Measurements from ENCODE around the gene MACF1.
A peak's percentile ranks its signal among the peaks of the same experiment; 100 is the strongest.

The MACF1 gene

GRCh38 chr1:39393645-39394044, 189.2 kb downstream of the MACF1 start:
- no peak for DNase-seq (ENCODE audit: low spot score)

GRCh38 chr1:39394059-39394458, 189.6 kb downstream of the MACF1 start:
- DNase-seq (ENCODE audit: low spot score) = no peak

- DNase-seq (ENCODE audit: low spot score) = no peak
These were observed 190.1 kb downstream of the MACF1 start for GRCh38 chr1:39394598-39394997.

- DNase-seq (ENCODE audit: low spot score) = no peak
These were observed 190.9 kb downstream of the MACF1 start for GRCh38 chr1:39395357-39395831.

- no peak for DNase-seq (ENCODE audit: low spot score)
These were observed 192.2 kb downstream of the MACF1 start for GRCh38 chr1:39396671-39397070.

GRCh38 chr1:39397487-39397886, 193.0 kb downstream of the MACF1 start:
- DNase-seq (ENCODE audit: low spot score) = no peak

- DNase-seq (ENCODE audit: low spot score) = peak; percentile 97
These were observed 194.0 kb downstream of the MACF1 start for GRCh38 chr1:39398278-39399021.

- DNase-seq (ENCODE audit: low spot score) = no peak
These were observed 196.6 kb downstream of the MACF1 start for GRCh38 chr1:39401106-39401505.

- no peak for DNase-seq (ENCODE audit: low spot score)
These were observed 200.4 kb downstream of the MACF1 start for GRCh38 chr1:39404876-39405275.

GRCh38 chr1:39405358-39405757, 200.9 kb downstream of the MACF1 start:
- DNase-seq (ENCODE audit: low spot score) = no peak

GRCh38 chr1:39406533-39407450, 202.3 kb downstream of the MACF1 start:
- DNase-seq (ENCODE audit: low spot score) = no peak

- DNase-seq (ENCODE audit: low spot score) = no peak
These were observed 203.0 kb downstream of the MACF1 start for GRCh38 chr1:39407510-39407895.

GRCh38 chr1:39407896-39408640, 203.6 kb downstream of the MACF1 start:
- DNase-seq (ENCODE audit: low spot score) = no peak

- DNase-seq (ENCODE audit: low spot score) = peak; percentile 84
These were observed 204.2 kb downstream of the MACF1 start for GRCh38 chr1:39408641-39409054.

GRCh38 chr1:39409055-39409816, 204.7 kb downstream of the MACF1 start:
- DNase-seq (ENCODE audit: low spot score) = peak; percentile 67

- DNase-seq (ENCODE audit: low spot score) = peak; percentile 57
These were observed 206.5 kb downstream of the MACF1 start for GRCh38 chr1:39410915-39411436.

GRCh38 chr1:39411526-39412478, 207.3 kb downstream of the MACF1 start:
- no peak for DNase-seq (ENCODE audit: low spot score)

GRCh38 chr1:39412892-39413291, 208.4 kb downstream of the MACF1 start:
- DNase-seq (ENCODE audit: low spot score) = no peak

GRCh38 chr1:39413902-39414528, 209.5 kb downstream of the MACF1 start:
- no peak for DNase-seq (ENCODE audit: low spot score)

GRCh38 chr1:39415553-39415952, 211.1 kb downstream of the MACF1 start:
- no peak for DNase-seq (ENCODE audit: low spot score)
